H1 (cell line): ENCODE results near the gene IL1RAP. TPM values are rescaled to one million over a fixed set of nuclear protein-coding genes. Genes with fewer than 3 reads are reported as not detected.

Experiments
- NRF1 ChIP-seq: IDR thresholded peaks from 2 replicates; pipeline ENCODE4 v1.6.1; 2011; ENCODE audit warnings: mild to moderate bottlenecking, low read depth, low read length, improper control_type of control experiment
- SIN3A ChIP-seq, 2 experiments: IDR thresholded peaks in 1 of 2; conservative IDR thresholded peaks in 1 of 2; 2 replicates each; pipeline ENCODE4 v1.6.1; 2011 to 2012; ENCODE audit warnings: low read length in 2 of 2, improper control_type of control experiment in 1 of 2, low read depth in 1 of 2, mild to moderate bottlenecking in 1 of 2
- polyA plus RNA-seq, 7 experiments: library from polyadenylated mRNA; depleted of rRNA in 3 of 7; stranded (reverse) in 5 of 7; unstranded in 2 of 7; fragments of >200 nt in 5 of 7; fragments of 200-250 nt in 2 of 7; gene quantifications; 1 replicate in 5 of 7; 2 replicates in 1 of 7; 4 replicates in 1 of 7; pipeline versions ENCODE4 v1.2.1 to v1.2.3, GENCODE V29; 2011 to 2013; ENCODE audit warnings: missing spikeins in 2 of 7, mixed read lengths in 2 of 7
- total RNA-seq: library from RNA; stranded (reverse); fragmentation: NEBNext Ultra II Directional; extraction: Animal tissue kit (Norgen Biotek cat#: 25700); gene quantifications from 2 replicates; pipeline ENCODE4 v1.2.1, GENCODE V29; 2021

The IL1RAP gene
- total and polyA plus RNA-seq, 2 of the 8 experiments (the other 6 are each of a cell fraction or from before 2014, with no cell fraction given), result 2.4 to 3.9 TPM

- TF ChIP-seq SIN3A (conservative IDR thresholded peaks at IDR 0.05 in 1 of 2, IDR thresholded peaks at IDR 0.05 in 1 of 2; ENCODE audit: low read depth in 1 of 2, low read length in 2 of 2) (no peak), NRF1 (no peak)
These were observed 21.1 kb downstream of the IL1RAP start (continued) for GRCh38 chr3:190534986-190535385.
